GM12874 (cell line): ENCODE data around the gene MTA1.

Experiments used
- CTCF ChIP-seq: IDR thresholded peaks from 2 replicates; pipeline ENCODE4 v1.5.1; 2011; ENCODE audit warnings: low read depth, mild to moderate bottlenecking, control low read depth, low read length, moderate library complexity; ENCODE audit not compliant: insufficient read depth

Gene MTA1

DNA sequence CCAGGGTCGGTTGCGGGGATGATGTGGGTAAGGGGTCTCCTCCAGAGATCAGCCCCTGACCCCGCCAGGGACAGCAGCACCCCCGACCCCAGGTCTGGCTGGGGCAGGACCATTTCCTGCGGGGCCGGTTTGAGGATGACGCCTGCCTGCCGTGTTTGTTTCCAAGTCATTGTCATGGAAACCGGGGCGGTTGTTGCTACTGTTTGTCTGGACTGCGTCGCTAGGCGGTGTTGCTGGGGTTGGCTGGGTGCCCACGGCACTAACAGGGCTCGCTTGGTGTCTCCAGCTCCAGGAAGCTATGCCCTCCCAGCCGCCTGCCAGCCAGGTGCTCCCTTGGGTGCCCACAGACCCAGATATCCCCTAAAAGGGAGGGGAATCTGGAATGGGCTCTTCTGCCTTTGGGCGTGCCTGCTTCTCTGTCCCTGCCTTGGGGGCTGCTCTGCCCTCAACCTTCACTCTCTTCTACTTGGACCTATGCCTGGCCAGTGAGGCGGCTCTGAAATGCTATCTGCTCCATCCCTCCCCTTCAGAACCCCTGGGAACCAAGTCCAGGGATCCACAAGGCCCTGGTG, 62.3 kb downstream of the MTA1 start:
- no peak for TF ChIP-seq CTCF

- no peak for TF ChIP-seq CTCF
Observed at GRCh38 chr14:105482486-105483110, 63.0 kb downstream of the MTA1 start.

- TF ChIP-seq CTCF, result no peak
Observed at GRCh38 chr14:105483300-105484068, 63.9 kb downstream of the MTA1 start.

DNA sequence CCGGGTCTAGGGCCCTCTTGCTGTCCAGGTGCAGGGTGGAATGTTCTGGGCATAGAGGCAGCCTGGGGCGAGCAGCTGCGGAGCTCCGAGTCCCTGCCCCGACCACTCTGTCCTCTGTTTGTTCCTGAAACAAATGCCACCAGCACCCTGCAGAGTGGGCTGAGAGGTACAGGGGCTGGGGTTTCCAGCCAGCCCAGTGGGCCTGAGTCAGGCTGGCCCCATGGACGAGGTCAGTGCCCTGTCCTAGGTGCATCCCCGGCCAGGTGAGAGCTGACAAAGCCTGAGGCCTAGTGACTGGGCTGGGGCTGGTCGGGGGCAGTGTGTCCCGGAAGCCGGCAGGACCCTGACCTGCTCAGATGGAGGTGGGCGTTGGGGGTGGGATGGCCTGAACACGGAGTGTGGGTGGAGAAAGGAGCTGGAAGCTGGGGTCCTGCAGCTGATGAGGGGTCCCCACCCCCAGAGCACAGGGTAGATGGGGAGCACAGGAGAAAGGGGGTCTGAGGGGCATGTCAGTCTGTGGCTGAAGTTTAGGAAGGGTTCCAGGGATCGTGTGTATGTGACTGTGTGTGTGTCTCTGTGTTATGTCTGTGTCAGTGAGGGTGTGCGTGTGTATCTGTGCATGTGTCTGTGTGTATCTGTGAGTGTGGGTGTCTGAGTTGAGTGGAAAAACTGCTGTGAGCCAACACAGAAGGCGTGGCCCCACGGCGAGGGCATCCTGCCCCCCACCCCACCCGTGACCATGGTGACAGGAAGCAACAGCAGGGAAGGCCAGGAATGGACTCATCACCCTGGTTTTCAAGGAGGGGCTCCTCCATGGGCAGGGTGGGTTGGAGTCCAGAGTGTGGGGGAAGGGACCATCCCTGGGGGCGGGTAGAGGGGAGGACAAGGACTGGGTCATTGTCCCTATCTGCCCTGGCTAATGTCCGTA, 64.7 kb downstream of the MTA1 start:
- no peak for TF ChIP-seq CTCF

- no peak for TF ChIP-seq CTCF
Observed at GRCh38 chr14:105484997-105485393, 65.4 kb downstream of the MTA1 start.

- TF ChIP-seq CTCF, result peak; percentile 55
Observed at GRCh38 chr14:105485739-105486162, 66.1 kb downstream of the MTA1 start.
